Retinal pigment epithelial cell (primary cell): Measurements from ENCODE around the gene BCL2.
A peak's percentile ranks its signal among the peaks of the same experiment; 100 is the strongest.

Source experiments
- DNase-seq: peaks from one replicate; pipeline ENCODE4 v3.0.0-alpha.2; 2010; ENCODE audit warnings: low read depth
- H3K4me3 ChIP-seq: 2 replicates; pipeline ENCODE4 v1.5.1; 2011; ENCODE audit warnings: mild to moderate bottlenecking, low read length, control low read depth, moderate library complexity
- CTCF ChIP-seq: conservative IDR thresholded peaks from 2 replicates; pipeline ENCODE4 v1.5.1; 2011; ENCODE audit warnings: low read depth, low read length, control low read depth, inconsistent platforms

Gene BCL2

GRCh38 chr18:63262369-63263335 lies 56.9 kb downstream of the BCL2 start:
- no peak overlapping the region for H3K4me3 ChIP-seq
- DNase-seq, result no peak
- TF ChIP-seq CTCF, result no peak

- DNase-seq, result no peak
- no peak overlapping the region for H3K4me3 ChIP-seq
- no peak for TF ChIP-seq CTCF
Observed at GRCh38 chr18:63261029-63261428, 58.5 kb downstream of the BCL2 start.

- no peak for TF ChIP-seq CTCF
- H3K4me3 ChIP-seq, result no peak overlapping the region
- peak; percentile 29 for DNase-seq
Observed at GRCh38 chr18:63260380-63260754, 59.2 kb downstream of the BCL2 start.

- no peak for DNase-seq
- TF ChIP-seq CTCF, result no peak
- no peak overlapping the region for H3K4me3 ChIP-seq
Observed at GRCh38 chr18:63259567-63260379, 59.8 kb downstream of the BCL2 start.

GRCh38 chr18:63258749-63259566 lies 60.6 kb downstream of the BCL2 start:
- no peak for DNase-seq
- TF ChIP-seq CTCF, result no peak
- H3K4me3 ChIP-seq, result no peak overlapping the region

- no peak for TF ChIP-seq CTCF
- DNase-seq, result no peak
- no peak overlapping the region for H3K4me3 ChIP-seq
Observed at GRCh38 chr18:63257453-63257852, 62.1 kb downstream of the BCL2 start.
